DOHH2 (cell line): Measurements from ENCODE around the gene MOB2.

Experiments used
- H3F3A ChIP-seq: fragments of 200-600 bp; sonication (generic), shearing (Covaris generic); 2 replicates; pipeline ENCODE4 v1.6.0; 2016; ENCODE audit warnings: antibody characterized with exemption, mild to moderate bottlenecking; ENCODE audit not compliant: control insufficient read depth, insufficient read depth
- H3K27ac ChIP-seq: fragments of 200-600 bp; sonication (generic); 2 replicates; pipeline ENCODE4 v1.5.1; 2014; ENCODE audit warnings: low read depth, mild to moderate bottlenecking, low read length, moderate library complexity
- H3K27me3 ChIP-seq: fragments of 200-600 bp; sonication (generic); 2 replicates; pipeline ENCODE4 v1.6.1; 2014; ENCODE audit warnings: mild to moderate bottlenecking, low read length, mixed read lengths; ENCODE audit not compliant: control insufficient read depth
- H3K36me3 ChIP-seq: fragments of 200-600 bp; sonication (generic); 2 replicates; pipeline ENCODE4 v1.6.1; 2014; ENCODE audit warnings: mild to moderate bottlenecking, low read length, moderate library complexity, mixed read lengths; ENCODE audit not compliant: control insufficient read depth
- H3K4me1 ChIP-seq: fragments of 200-600 bp; sonication (generic); 2 replicates; pipeline ENCODE4 v1.6.1; 2014; ENCODE audit warnings: mild to moderate bottlenecking, low read length, mixed read lengths; ENCODE audit not compliant: control insufficient read depth
- H3K4me2 ChIP-seq: fragments of 200-600 bp; sonication (generic); 2 replicates; pipeline ENCODE4 v1.6.0; 2014; ENCODE audit warnings: mild to moderate bottlenecking, low read length, moderate library complexity
- H3K4me3 ChIP-seq: fragments of 200-600 bp; sonication (generic); 2 replicates; pipeline ENCODE4 v1.5.1; 2014; ENCODE audit warnings: mild to moderate bottlenecking, low read length, mixed read lengths
- H3K79me2 ChIP-seq: fragments of 200-600 bp; sonication (generic); 2 replicates; pipeline ENCODE4 v1.6.1; 2014; ENCODE audit warnings: mild to moderate bottlenecking, low read length, mixed read lengths; ENCODE audit not compliant: control insufficient read depth
- H3K9me2 ChIP-seq: fragments of 200-600 bp; sonication (generic); replicated peaks from 2 replicates; pipeline ENCODE4 v1.6.1; 2014; ENCODE audit warnings: mild to moderate bottlenecking, low read length, mixed read lengths; ENCODE audit not compliant: control insufficient read depth
- H3K9me3 ChIP-seq: fragments of 200-600 bp; sonication (generic); 2 replicates; pipeline ENCODE4 v1.6.1; 2014; ENCODE audit warnings: antibody characterized with exemption, low read length, mixed read lengths; ENCODE audit not compliant: control insufficient read depth, insufficient read depth
- H4K20me1 ChIP-seq: fragments of 200-600 bp; sonication (generic); 2 replicates; pipeline ENCODE4 v1.6.0; 2014; ENCODE audit warnings: low read depth, mild to moderate bottlenecking, antibody characterized with exemption, low read length, moderate library complexity; ENCODE audit not compliant: control insufficient read depth, insufficient read depth
- EZH2phosphoT487 ChIP-seq: fragments of 200-600 bp; sonication (generic); IDR thresholded peaks from 2 replicates; pipeline ENCODE4 v1.6.1; 2017; ENCODE audit warnings: borderline replicate concordance, mild to moderate bottlenecking, antibody characterized with exemption, low read length, moderate library complexity, mixed read lengths
- TF ChIP-seq, protein P1 (sequence below): fragments of 200-600 bp; sonication (generic); IDR thresholded peaks from one replicate; pipeline ENCODE4 v1.5.1; 2014; ENCODE audit warnings: antibody characterized with exemption, mild to moderate bottlenecking, low read depth, low read length; ENCODE audit not compliant: poor library complexity, severe bottlenecking

Gene MOB2

GRCh38 chr11:1439341-1439740, 47.2 kb downstream of the MOB2 start:
- Histone ChIP-seq H3K9me2 (no peaks in the 10 kb centered on the region), H3K4me3 (no peak overlapping the region), H3K79me2 (no peaks in the 10 kb centered on the region), H3K9me3 (no peaks in the 10 kb centered on the region), H3K27ac (no peak overlapping the region), H3F3A (no peaks in the 10 kb centered on the region), H3K4me1 (no peaks in the 10 kb centered on the region), H4K20me1 (no peaks in the 10 kb centered on the region), H3K36me3 (no peaks in the 10 kb centered on the region), H3K27me3 (no peaks in the 10 kb centered on the region), H3K4me2 (no peak overlapping the region)
- TF ChIP-seq EZH2phosphoT487, result no peak
- TF ChIP-seq, protein P1, sequence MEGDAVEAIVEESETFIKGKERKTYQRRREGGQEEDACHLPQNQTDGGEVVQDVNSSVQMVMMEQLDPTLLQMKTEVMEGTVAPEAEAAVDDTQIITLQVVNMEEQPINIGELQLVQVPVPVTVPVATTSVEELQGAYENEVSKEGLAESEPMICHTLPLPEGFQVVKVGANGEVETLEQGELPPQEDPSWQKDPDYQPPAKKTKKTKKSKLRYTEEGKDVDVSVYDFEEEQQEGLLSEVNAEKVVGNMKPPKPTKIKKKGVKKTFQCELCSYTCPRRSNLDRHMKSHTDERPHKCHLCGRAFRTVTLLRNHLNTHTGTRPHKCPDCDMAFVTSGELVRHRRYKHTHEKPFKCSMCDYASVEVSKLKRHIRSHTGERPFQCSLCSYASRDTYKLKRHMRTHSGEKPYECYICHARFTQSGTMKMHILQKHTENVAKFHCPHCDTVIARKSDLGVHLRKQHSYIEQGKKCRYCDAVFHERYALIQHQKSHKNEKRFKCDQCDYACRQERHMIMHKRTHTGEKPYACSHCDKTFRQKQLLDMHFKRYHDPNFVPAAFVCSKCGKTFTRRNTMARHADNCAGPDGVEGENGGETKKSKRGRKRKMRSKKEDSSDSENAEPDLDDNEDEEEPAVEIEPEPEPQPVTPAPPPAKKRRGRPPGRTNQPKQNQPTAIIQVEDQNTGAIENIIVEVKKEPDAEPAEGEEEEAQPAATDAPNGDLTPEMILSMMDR, result no peak

DNA sequence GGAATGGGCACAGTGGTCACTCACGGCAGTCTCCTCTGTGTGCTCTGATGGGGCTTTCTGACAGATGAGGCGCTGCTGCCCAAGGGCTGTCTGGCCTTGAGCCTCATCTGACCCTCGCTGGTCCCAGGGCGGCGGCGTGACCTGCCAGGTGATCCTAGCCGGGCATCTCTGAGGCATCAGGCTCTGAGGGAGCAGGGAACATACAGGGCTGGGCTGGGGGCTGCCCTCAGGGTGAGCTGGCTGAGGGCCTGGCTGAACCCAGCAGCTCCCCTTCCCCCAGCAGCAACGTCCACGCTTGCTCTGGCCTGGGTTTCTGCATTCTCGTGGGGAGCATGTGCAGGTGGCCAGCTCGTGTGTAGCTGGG, 47.6 kb downstream of the MOB2 start:
- H3K4me1 ChIP-seq, result no peaks in the 10 kb centered on the region
- no peak overlapping the region for H3K4me2 ChIP-seq
- H3F3A ChIP-seq, result no peaks in the 10 kb centered on the region
- H3K36me3 ChIP-seq, result no peaks in the 10 kb centered on the region
- no peaks in the 10 kb centered on the region for H3K27me3 ChIP-seq
- H3K4me3 ChIP-seq, result no peak overlapping the region
- TF ChIP-seq, protein P1, result no peak
- TF ChIP-seq EZH2phosphoT487, result no peak
- H3K79me2 ChIP-seq, result no peaks in the 10 kb centered on the region
- no peaks in the 10 kb centered on the region for H3K9me3 ChIP-seq
- H3K27ac ChIP-seq, result no peak overlapping the region
- no peaks in the 10 kb centered on the region for H3K9me2 ChIP-seq
- no peaks in the 10 kb centered on the region for H4K20me1 ChIP-seq

GRCh38 chr11:1438261-1438966, 48.2 kb downstream of the MOB2 start:
- H3K9me2 ChIP-seq, result no peaks in the 10 kb centered on the region
- H3K4me3 ChIP-seq, result no peak overlapping the region
- H3K4me1 ChIP-seq, result no peaks in the 10 kb centered on the region
- TF ChIP-seq, protein P1, result no peak
- TF ChIP-seq EZH2phosphoT487, result no peak
- H3K27ac ChIP-seq, result no peak overlapping the region
- no peaks in the 10 kb centered on the region for H4K20me1 ChIP-seq
- no peaks in the 10 kb centered on the region for H3K36me3 ChIP-seq
- H3K79me2 ChIP-seq, result no peaks in the 10 kb centered on the region
- no peaks in the 10 kb centered on the region for H3K9me3 ChIP-seq
- H3F3A ChIP-seq, result no peaks in the 10 kb centered on the region
- no peak overlapping the region for H3K4me2 ChIP-seq
- H3K27me3 ChIP-seq, result no peaks in the 10 kb centered on the region
